CD14-positive monocyte (primary cell): Measurements from ENCODE around the gene DESI2. TPM values are rescaled to one million over a fixed set of nuclear protein-coding genes. Genes with fewer than 3 reads are reported as not detected.

Source experiments
- DNase-seq, 3 donors: peaks; one replicate each; pipeline ENCODE4 v3.0.0-alpha.2; 2011 to 2022
- H2AFZ ChIP-seq: 2 replicates; pipeline ENCODE4 v1.6.0; 2012; ENCODE audit warnings: mild to moderate bottlenecking, low read depth, low read length, inconsistent platforms; ENCODE audit not compliant: insufficient read depth, poor library complexity, severe bottlenecking
- H3K27ac ChIP-seq, 2 donors: 1 replicate in 1 of 2; 2 replicates in 1 of 2; pipeline ENCODE4 v1.5.1; 2012 to 2013; ENCODE audit warnings: low read length in 2 of 2, control low read depth in 1 of 2, inconsistent platforms in 1 of 2, low read depth in 1 of 2, mild to moderate bottlenecking in 1 of 2
- H3K27me3 ChIP-seq, 2 donors: one replicate each; pipeline versions ENCODE4 v1.6.0 to v1.6.1; 2011 to 2013; ENCODE audit warnings: low read length in 2 of 2; ENCODE audit not compliant: control insufficient read depth in 2 of 2, insufficient read depth in 2 of 2
- H3K36me3 ChIP-seq, 2 donors: replicated peaks in 1 of 2; 1 replicate in 1 of 2; 2 replicates in 1 of 2; pipeline versions ENCODE4 v1.5.1 to v1.6.1; 2012 to 2013; ENCODE audit warnings: low read length in 2 of 2, control low read depth in 1 of 2, inconsistent platforms in 1 of 2, mild to moderate bottlenecking in 1 of 2; ENCODE audit not compliant: insufficient read depth in 2 of 2, control insufficient read depth in 1 of 2
- H3K4me1 ChIP-seq, 2 donors: 1 replicate in 1 of 2; 2 replicates in 1 of 2; pipeline versions ENCODE4 v1.5.1 to v1.6.1; 2012 to 2013; ENCODE audit warnings: low read length in 2 of 2, control low read depth in 1 of 2, inconsistent platforms in 1 of 2, mild to moderate bottlenecking in 1 of 2, moderate library complexity in 1 of 2; ENCODE audit not compliant: insufficient read depth in 2 of 2, control insufficient read depth in 1 of 2
- H3K4me2 ChIP-seq: replicated peaks from 2 replicates; pipeline ENCODE3; 2012; ENCODE audit warnings: low read length, moderate library complexity, mild to moderate bottlenecking; ENCODE audit not compliant: poor library complexity, severe bottlenecking; ENCODE audit errors: extremely low read depth
- H3K4me3 ChIP-seq, 3 experiments: fragments of 200-600 bp in 1 of 3; sonication (generic) in 1 of 3; replicated peaks in 1 of 3; 1 replicate in 2 of 3; 2 replicates in 1 of 3; pipeline ENCODE4 v1.5.1; 2011 to 2013; ENCODE audit warnings: low read length in 3 of 3, mild to moderate bottlenecking in 3 of 3, control low read depth in 2 of 3, low read depth in 2 of 3, inconsistent platforms in 1 of 3, moderate library complexity in 1 of 3
- H3K79me2 ChIP-seq: 2 replicates; pipeline ENCODE4 v1.6.0; 2012; ENCODE audit warnings: mild to moderate bottlenecking, control low read depth, inconsistent platforms, low read length, moderate library complexity; ENCODE audit not compliant: insufficient read depth
- H3K9ac ChIP-seq: 2 replicates; pipeline ENCODE4 v1.6.0; 2017; ENCODE audit warnings: low read length, mild to moderate bottlenecking; ENCODE audit not compliant: insufficient read depth, poor library complexity, severe bottlenecking
- H3K9me3 ChIP-seq, 2 donors: replicated peaks in 1 of 2; 1 replicate in 1 of 2; 2 replicates in 1 of 2; pipeline versions ENCODE4 v1.5.1 to v1.6.1; 2012 to 2013; ENCODE audit warnings: low read length in 2 of 2, control low read depth in 1 of 2; ENCODE audit not compliant: control insufficient read depth in 1 of 2, insufficient read depth in 1 of 2
- H4K20me1 ChIP-seq: 2 replicates; pipeline ENCODE4 v1.6.0; 2012; ENCODE audit warnings: mild to moderate bottlenecking, low read length, control low read depth, moderate library complexity; ENCODE audit not compliant: insufficient read depth
- H3K27ac Mint-ChIP-seq, 7 donors: one replicate each; pipeline ENCODE4 v1.8.0; 2020; ENCODE audit warnings: mild to moderate bottlenecking in 7 of 7, mixed read lengths in 7 of 7, moderate library complexity in 6 of 7, inconsistent platforms in 2 of 7
- H3K27me3 Mint-ChIP-seq, 3 donors: one replicate each; pipeline ENCODE4 v1.8.0; 2021 to 2022; ENCODE audit warnings: low read depth in 3 of 3, mild to moderate bottlenecking in 3 of 3, mixed read lengths in 3 of 3, moderate library complexity in 3 of 3, inconsistent platforms in 1 of 3
- H3K36me3 Mint-ChIP-seq, 2 donors: one replicate each; pipeline ENCODE4 v1.8.0; 2020; ENCODE audit warnings: mixed read lengths in 2 of 2, inconsistent platforms in 1 of 2, mild to moderate bottlenecking in 1 of 2
- H3K4me1 Mint-ChIP-seq: one replicate; pipeline ENCODE4 v1.8.0; 2020; ENCODE audit warnings: mild to moderate bottlenecking, mixed read lengths
- H3K4me3 Mint-ChIP-seq, 2 donors: one replicate each; pipeline ENCODE4 v1.8.0; 2020; ENCODE audit warnings: mild to moderate bottlenecking in 2 of 2, mixed read lengths in 2 of 2, moderate library complexity in 1 of 2
- H3K9me3 Mint-ChIP-seq, 7 donors: one replicate each; pipeline ENCODE4 v1.8.0; 2020 to 2022; ENCODE audit warnings: mixed read lengths in 7 of 7, mild to moderate bottlenecking in 6 of 7, moderate library complexity in 6 of 7, inconsistent platforms in 2 of 7
- WGBS: methylation state at CpG from one replicate; pipeline ENCODE4 v1.1.5; 2013; ENCODE audit warnings: missing lambda C conversion rate; ENCODE audit not compliant: insufficient coverage; 5-methylcytosine and 5-hydroxymethylcytosine counted together
- intact Hi-C, 2 donors: fragments of 100-400 bp; cut with micrococcal nuclease; formaldehyde crosslinking; loops; one replicate each; pipeline versions ENCODE4 v1.15.0 to v1.15.1; 2023
- polyA plus RNA-seq, 3 donors: library from polyadenylated mRNA; depleted of rRNA in 1 of 3; unstranded in 2 of 3; stranded (reverse) in 1 of 3; fragments of 300-500 nt in 2 of 3; fragments of >200 nt in 1 of 3; fragmentation: Illumina TruSeq in 2 of 3; gene quantifications; 1 replicate in 2 of 3; 2 replicates in 1 of 3; pipeline ENCODE4 v1.2.3, GENCODE V29; 2012 to 2021
- TF ChIP-seq, protein P1 (sequence below): fragments of 200-600 bp; IDR thresholded peaks from one replicate; pipeline ENCODE4 v1.8.0; 2022; ENCODE audit warnings: antibody characterized with exemption, mild to moderate bottlenecking

DESI2 gene
- polyA plus RNA-seq, 3 donors: 10.5 to 12.0 (median 11.2) TPM

DNA sequence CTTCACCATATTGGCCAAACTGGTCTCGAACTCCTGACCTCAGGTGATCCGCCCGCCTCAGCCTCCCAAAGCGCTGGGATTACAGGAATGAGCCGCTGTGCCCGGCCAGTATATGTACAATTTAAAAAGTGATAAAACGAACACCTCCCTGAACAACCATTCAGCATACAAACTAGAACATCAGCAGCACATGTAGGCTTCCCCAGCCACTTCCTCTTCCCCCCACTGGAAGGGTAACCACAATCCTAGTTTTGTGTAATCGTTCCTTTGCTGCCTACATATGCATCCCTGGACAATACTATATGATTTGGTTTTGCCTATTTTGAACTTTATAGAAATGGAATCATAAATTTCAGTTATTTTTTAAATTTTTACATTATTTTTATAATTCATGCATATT is 60.4 kb downstream of the DESI2 start:
- 94% methylated on average over 4 of the region's 8 CpGs for WGBS
- no peak for DNase-seq
- peaks cover 4% of the 10 kb centered on the region for H3K4me1 Mint-ChIP-seq
- no peak overlapping the region for H3K9ac ChIP-seq
- H3K36me3 Mint-ChIP-seq: peaks cover 3 to 6% of the 10 kb centered on the region in 2 donors
- intact Hi-C loops: no loop called here
- H3K36me3 ChIP-seq: peaks cover 2 to 8% of the 10 kb centered on the region in 2 donors
- H2AFZ ChIP-seq: no peak overlapping the region
- no peaks in the 10 kb centered on the region for H3K4me1 ChIP-seq
- no peak overlapping the region for H3K4me3 ChIP-seq
- H3K9me3 Mint-ChIP-seq: no peaks in the 10 kb centered on the region
- H3K27me3 Mint-ChIP-seq: peaks cover 0 to 6% (median 5%) of the 10 kb centered on the region in 3 donors
- no peak overlapping the region for H3K4me3 Mint-ChIP-seq
- H4K20me1 ChIP-seq: no peaks in the 10 kb centered on the region
- peak overlapping the region in 2 of 7 donors; percentile 33 to 66 for H3K27ac Mint-ChIP-seq
- no peak overlapping the region for H3K4me2 ChIP-seq
- no peak overlapping the region for H3K27ac ChIP-seq
- H3K27me3 ChIP-seq: no peaks in the 10 kb centered on the region
- H3K9me3 ChIP-seq: no peaks in the 10 kb centered on the region
- TF ChIP-seq, protein P1, sequence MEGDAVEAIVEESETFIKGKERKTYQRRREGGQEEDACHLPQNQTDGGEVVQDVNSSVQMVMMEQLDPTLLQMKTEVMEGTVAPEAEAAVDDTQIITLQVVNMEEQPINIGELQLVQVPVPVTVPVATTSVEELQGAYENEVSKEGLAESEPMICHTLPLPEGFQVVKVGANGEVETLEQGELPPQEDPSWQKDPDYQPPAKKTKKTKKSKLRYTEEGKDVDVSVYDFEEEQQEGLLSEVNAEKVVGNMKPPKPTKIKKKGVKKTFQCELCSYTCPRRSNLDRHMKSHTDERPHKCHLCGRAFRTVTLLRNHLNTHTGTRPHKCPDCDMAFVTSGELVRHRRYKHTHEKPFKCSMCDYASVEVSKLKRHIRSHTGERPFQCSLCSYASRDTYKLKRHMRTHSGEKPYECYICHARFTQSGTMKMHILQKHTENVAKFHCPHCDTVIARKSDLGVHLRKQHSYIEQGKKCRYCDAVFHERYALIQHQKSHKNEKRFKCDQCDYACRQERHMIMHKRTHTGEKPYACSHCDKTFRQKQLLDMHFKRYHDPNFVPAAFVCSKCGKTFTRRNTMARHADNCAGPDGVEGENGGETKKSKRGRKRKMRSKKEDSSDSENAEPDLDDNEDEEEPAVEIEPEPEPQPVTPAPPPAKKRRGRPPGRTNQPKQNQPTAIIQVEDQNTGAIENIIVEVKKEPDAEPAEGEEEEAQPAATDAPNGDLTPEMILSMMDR: no peak
- H3K79me2 ChIP-seq: no peaks in the 10 kb centered on the region

DNA sequence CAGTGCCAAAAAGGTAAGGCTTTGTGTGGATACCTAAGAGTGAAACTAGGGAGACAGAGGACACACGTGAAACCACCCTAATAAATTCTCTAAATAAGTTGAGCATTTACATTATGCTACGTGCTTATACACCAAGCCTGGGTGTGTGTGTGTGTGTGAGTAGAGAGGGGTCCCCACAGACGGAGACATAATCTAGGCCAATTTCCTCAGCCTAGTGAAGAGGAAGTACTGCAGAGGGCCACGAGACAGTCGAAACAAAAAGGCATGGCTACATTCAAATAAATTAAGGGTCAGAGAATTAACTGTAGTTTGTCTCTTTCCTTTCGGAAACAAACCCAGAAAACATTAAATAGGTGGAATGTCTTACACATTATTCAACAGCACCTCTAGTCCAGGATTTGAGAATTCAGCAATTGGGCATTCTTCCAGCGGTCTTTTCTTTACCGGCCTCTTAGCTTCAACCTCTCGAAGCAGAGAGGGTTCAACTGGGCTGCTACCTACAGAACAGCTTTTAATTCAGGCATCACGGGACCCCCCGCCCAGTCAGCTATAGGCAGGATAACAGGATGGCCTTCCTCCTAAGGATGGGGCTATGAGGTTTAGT is 75.0 kb downstream of the DESI2 start:
- no peak for DNase-seq
- Mint-ChIP-seq H3K4me1 (peaks cover 15% of the 10 kb centered on the region), H3K27ac (peak overlapping the region in 1 of 7 donors; percentile 85), H3K36me3 (peaks cover 0 to 7% of the 10 kb centered on the region in 2 donors), H3K4me3 (no peak overlapping the region), H3K9me3 (peaks cover 0 to 10% (median 5%) of the 10 kb centered on the region in 7 donors), H3K27me3 (peaks cover 33 to 44% (median 38%) of the 10 kb centered on the region in 3 donors)
- H3K27ac ChIP-seq: no peak overlapping the region
- H3K27me3 ChIP-seq: peaks cover 11 to 34% of the 10 kb centered on the region in 2 donors
- no CpG with 5 or more reads among the region's 11 CpGs for WGBS
- H3K9ac ChIP-seq: no peak overlapping the region
- H3K9me3 ChIP-seq: no peaks in the 10 kb centered on the region
- H2AFZ ChIP-seq: no peak overlapping the region
- TF ChIP-seq, protein P1: no peak
- H3K4me3 ChIP-seq: no peak overlapping the region
- H3K79me2 ChIP-seq: no peaks in the 10 kb centered on the region
- no peak overlapping the region for H3K4me2 ChIP-seq
- H3K36me3 ChIP-seq: no peaks in the 10 kb centered on the region
- no peaks in the 10 kb centered on the region for H4K20me1 ChIP-seq
- H3K4me1 ChIP-seq: peaks cover 13 to 16% of the 10 kb centered on the region in 2 donors
- intact Hi-C loops: no loop called here
